Endometrial microvascular endothelial cells (primary cell): ENCODE data around the gene ATAT1. TPM values are rescaled to one million over a fixed set of nuclear protein-coding genes. Genes with fewer than 3 reads are reported as not detected.
"Not testable (repeated sequence)": the region's sequence is repeated elsewhere in the genome, so short reads cannot be mapped to it uniquely, and the experiment has no call there.

ENCODE experiments used
- in situ Hi-C: cut with HindIII; loops from 2 replicates; pipeline ENCODE4 v1.10.0; 2017; ENCODE audit warnings: low sequenced_read_pairs, low pct_unique_long_range_greater_than_20kb; ENCODE audit errors: inconsistent ontology term
- total RNA-seq: library from RNA; depleted of rRNA; stranded (reverse); fragments of >200 nt; gene quantifications from one replicate; pipeline ENCODE4 v1.2.3, GENCODE V29; 2015; ENCODE audit errors: inconsistent ontology term

The ATAT1 gene
- total RNA-seq, 1 donor from 2014 or later = 4.1 TPM

GRCh38 chr6:30644769-30645168 is 18.1 kb downstream of the ATAT1 start:
- in situ Hi-C loops = no loop called here

GRCh38 chr6:30645989-30646388 is 19.3 kb downstream of the ATAT1 start:
- in situ Hi-C loops = no loop called here

- in situ Hi-C loops = no loop called here
Measured at GRCh38 chr6:30646450-30647241, 20.0 kb downstream of the ATAT1 start, which contains the start of gene C6orf136. C6orf136 (plus strand) TSS chr6:30647133; CDS start chr6:30647232, 99 bp downstream.

GRCh38 chr6:30647242-30648116 is 20.8 kb downstream of the ATAT1 start:
- in situ Hi-C loops = no loop called here

GRCh38 chr6:30651143-30651542 is 24.5 kb downstream of the ATAT1 start:
- in situ Hi-C loops = no loop called here

- in situ Hi-C loops = no loop called here
Measured at GRCh38 chr6:30654798-30655742, 28.4 kb downstream of the ATAT1 start.

DNA sequence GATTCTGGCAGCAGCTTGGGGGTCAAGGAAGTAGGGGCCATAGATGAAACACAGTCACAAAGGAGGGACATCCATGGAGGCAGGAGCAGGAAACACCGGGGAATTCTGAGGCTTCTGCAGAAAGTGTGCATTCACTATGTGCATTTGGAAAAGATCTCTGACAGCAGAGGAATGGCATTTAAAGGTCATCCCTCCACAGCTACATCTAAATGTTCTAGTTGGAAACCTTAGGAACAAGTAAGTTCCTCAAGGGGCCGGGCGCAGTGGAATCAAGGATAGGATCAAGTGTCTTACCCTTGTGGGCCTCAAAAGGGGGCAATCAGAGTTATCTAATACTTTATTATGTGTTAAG is 29.0 kb downstream of the ATAT1 start:
- in situ Hi-C loops = no loop called here

DNA sequence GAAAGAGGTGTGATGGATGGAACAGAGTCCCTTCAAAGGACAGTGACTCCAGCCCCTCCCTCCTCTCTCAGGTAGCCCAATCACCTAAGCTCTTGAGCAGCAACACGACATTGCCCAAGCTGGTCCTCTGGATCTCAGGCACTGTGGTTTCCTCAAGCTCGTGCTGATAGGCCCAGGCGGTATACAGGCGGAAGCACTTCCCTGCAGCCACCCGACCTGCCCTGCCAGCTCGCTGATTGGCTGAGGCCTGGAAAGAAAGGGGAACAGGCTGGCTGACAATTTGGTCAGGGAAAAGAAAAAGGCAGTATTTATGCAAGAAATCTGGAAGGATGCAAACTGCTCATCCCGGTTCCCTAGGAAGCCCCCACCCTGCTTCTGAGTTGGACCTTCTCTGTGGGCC is 29.8 kb downstream of the ATAT1 start:
- in situ Hi-C loops = no loop called here

DNA sequence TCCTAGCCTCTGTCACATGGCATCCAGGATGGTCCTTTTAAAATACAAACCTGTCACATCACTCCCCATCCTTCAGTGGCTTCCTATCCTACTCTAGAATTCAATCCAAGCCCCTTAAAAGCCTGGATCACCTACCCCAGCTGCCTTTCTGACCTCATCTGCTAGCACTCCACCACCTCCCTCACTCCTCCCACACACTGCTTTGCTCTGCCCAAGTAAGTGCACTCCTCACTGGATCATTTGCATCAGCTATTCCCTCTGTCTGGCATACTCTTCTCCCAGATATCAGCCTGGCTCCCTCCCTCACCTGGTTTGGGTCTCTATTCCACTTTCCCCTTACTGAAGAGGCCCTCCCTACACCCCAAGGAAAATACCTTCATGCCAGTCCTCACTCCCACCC is 30.8 kb downstream of the ATAT1 start:
- in situ Hi-C loops = no loop called here

DNA sequence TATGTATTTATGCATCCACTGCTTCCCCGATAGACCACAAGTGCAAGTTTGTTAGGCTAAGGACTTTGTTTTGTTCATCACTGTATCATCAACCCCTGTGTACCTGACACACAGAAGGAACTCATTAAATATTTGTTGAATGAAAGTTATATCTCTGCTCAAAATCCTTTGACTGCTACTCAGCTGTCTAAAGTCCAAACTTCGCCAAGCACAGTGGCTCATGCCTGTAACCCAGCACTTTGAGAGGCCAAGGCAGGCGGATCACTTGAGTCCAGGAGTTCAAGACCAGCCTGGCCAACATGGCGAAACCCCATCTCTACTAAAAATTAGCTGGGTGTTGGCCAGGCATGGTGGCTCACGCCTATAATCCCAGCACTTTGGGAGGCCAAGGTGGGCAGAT is 31.2 kb downstream of the ATAT1 start:
- in situ Hi-C loops = not testable (repeated sequence)

- in situ Hi-C loops = loop anchor here (10.0 kb wide), 1 partner anchor 70 kb away; no protein-coding TSS in a partner anchor
Measured at GRCh38 chr6:30664994-30665767, 38.5 kb downstream of the ATAT1 start.

- in situ Hi-C loops = loop anchor here (10.0 kb wide), 1 partner anchor 69 kb away; no protein-coding TSS in a partner anchor
Measured at GRCh38 chr6:30666300-30666699, 39.6 kb downstream of the ATAT1 start.

DNA sequence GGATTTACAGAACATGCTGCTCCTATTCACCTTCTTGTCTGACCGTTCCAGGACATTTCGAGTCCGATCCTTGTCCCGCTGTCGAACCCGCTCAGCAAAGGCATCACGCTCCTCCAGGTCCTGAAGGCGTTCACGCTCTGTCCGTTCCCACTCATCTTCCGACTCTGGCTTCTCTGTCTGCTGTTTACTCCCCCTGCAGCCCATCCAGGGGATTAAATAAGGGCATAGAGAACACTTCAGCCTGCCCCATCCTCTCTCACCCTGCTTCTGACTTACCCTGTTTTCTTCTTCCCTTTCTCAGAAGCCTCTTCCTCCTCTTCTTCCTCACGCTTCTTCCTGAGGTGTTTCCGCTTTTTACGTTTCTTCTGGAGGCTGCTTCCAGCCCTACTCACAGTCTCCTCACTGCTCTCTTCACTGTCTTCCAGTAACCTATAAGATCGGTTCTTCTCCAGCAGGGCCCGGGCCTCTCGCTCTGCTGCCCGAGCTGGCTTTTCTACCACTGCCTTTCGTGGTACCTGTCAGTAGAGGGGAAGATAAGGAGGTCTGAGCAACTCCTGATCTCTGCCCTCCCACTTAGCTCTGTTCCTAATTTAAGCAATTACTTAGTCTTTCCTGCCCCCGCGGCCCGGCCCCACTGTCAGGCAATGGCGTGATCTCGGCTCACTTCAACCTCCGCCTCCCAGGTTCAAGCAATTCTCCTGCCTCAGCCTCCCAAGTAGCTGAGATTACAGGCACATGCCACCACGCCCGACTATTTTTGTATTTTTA is 44.3 kb downstream of the ATAT1 start:
- in situ Hi-C loops = no loop called here

DNA sequence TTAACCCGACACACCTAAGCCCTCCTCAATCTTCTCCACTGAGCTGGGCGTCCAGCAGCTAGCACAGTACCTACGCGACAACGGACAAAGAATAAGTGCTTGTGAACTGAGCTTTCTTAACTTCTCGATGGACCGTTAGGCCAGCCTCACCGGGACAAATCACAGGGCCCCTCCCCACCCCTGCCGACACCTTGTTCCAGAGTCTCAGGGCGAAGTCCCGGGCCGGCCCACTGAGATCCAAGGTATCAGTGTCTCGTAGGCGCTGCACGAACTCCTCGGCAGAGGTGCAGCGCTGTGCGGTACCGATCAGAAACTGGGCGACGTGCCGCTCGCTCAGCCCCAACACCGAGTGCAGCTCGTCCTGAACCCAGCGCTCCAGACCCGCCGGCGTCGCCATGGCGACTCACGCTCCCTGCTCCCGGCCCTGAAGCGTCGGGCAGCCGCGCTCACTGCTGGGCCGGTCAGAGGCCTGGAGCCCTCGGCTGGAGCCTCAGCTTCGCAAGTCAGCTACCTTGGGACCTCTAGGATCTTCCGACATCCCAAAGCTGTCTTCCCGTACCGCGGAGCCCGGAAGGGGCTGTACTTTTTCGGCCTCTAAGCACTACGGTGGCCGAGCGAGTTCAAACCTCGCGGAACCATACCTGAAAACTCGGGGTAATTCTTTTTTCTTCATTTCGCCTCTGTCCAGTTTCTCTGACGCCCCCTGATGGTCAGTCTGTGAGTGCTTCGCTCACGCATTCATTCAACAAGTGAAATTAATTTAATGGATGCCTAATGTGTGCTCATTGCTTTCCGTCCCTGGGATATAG is 46.0 kb downstream of the ATAT1 start, which contains the start of gene DHX16:
DHX16 (minus strand) TSS at position 562 of the 809 bp plus-strand sequence; CDS start at position 397, 165 bp downstream.
- in situ Hi-C loops = no loop called here

DNA sequence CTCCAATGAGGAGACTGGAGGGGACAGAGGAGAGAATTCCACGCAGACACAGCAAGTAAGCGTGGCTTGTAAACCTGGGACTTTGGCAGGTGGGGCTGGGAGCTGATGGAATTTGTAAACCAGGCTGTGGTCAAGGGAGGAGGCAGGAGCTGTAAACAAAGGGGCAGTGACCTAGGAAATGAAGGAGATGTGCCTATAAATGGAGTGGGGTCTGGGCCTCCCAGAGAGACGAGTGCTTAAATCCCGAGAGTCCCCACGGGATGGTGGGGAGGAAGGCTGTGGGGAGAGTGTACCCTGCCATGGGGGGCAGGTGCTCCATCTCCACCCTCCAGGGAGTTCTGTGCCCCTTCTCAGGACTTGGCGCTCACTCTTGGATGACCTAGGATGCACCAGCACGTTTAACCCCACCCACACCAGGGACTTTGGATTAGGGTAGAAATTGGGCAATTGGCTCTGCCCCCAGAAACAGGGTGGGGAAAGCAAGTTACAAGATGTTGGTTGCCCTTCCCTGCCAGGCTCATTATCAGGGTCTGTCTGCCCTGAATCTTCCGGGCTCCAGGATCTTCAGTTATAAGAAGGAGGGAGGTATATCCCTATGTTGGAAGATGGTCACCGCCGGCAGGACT is 50.1 kb downstream of the ATAT1 start:
- in situ Hi-C loops = no loop called here
